ENCODE data around the gene TSSC4.

TSSC4 gene

GRCh38 chr11:2450321-2451041 is 49.9 kb downstream of the TSSC4 start:
- no peaks in the 10 kb centered on the region for H3K9me3 Mint-ChIP-seq
- no peaks in the 10 kb centered on the region for H3K36me3 Mint-ChIP-seq (ENCODE audit: low read depth)
- H3K4me1 Mint-ChIP-seq (ENCODE audit: low read depth): peaks cover 8% of the 10 kb centered on the region
- no peak for DNase-seq (ENCODE audit: low spot score)
- no peak overlapping the region for H3K27ac Mint-ChIP-seq
- peaks cover 8% of the 10 kb centered on the region for H3K27me3 Mint-ChIP-seq (ENCODE audit: low read depth)
- H3K4me3 Mint-ChIP-seq: no peak overlapping the region

- H3K36me3 Mint-ChIP-seq (ENCODE audit: low read depth): no peaks in the 10 kb centered on the region
- no peak overlapping the region for H3K4me3 Mint-ChIP-seq
- no peaks in the 10 kb centered on the region for H3K9me3 Mint-ChIP-seq
- DNase-seq (ENCODE audit: low spot score): no peak
- H3K4me1 Mint-ChIP-seq (ENCODE audit: low read depth): peaks cover 8% of the 10 kb centered on the region
- peaks cover 6% of the 10 kb centered on the region for H3K27me3 Mint-ChIP-seq (ENCODE audit: low read depth)
- H3K27ac Mint-ChIP-seq: no peak overlapping the region
These were observed 50.8 kb downstream of the TSSC4 start for GRCh38 chr11:2451336-2451735.

GRCh38 chr11:2451916-2452315 is 51.4 kb downstream of the TSSC4 start:
- DNase-seq (ENCODE audit: low spot score): no peak
- H3K9me3 Mint-ChIP-seq: no peaks in the 10 kb centered on the region
- no peak overlapping the region for H3K4me3 Mint-ChIP-seq
- H3K36me3 Mint-ChIP-seq (ENCODE audit: low read depth): no peaks in the 10 kb centered on the region
- H3K4me1 Mint-ChIP-seq (ENCODE audit: low read depth): peaks cover 7% of the 10 kb centered on the region
- peaks cover 6% of the 10 kb centered on the region for H3K27me3 Mint-ChIP-seq (ENCODE audit: low read depth)
- no peak overlapping the region for H3K27ac Mint-ChIP-seq

DNA sequence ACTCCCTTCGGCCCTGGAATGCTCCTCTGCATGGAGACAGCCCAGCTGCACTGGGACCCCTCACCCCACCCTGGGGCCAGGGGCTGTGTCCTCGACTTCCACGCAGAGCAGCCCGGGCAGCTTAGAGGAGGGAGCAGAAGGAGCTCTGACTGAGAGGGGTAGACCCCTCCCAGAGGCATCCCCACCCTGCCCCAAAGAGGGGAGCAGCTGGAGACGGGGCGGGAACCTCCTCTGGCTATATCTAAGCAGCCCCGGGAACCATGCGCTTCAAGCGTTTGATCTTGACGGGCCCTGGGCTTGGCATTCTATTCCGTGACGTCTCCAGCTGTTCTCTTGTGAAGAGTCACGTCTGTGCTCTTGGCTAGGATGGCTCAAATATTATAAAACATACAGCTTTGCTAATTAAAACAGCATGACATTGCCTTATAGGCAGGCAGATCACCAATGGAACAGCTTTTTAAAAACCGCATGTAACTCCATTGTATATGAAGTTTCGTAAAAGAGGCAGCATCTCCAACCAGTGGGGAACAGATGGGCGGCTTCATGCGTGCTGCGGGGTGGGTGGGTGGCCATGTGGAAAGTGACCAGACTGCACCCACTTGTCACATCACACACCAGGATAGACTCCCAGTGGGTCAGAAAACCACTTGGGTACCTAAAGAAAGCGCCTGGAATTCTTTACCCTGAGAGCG is 51.9 kb downstream of the TSSC4 start:
- Mint-ChIP-seq H3K4me3 (no peak overlapping the region), H3K9me3 (no peaks in the 10 kb centered on the region), H3K36me3 (ENCODE audit: low read depth) (no peaks in the 10 kb centered on the region), H3K27ac (no peak overlapping the region), H3K4me1 (ENCODE audit: low read depth) (peaks cover 2% of the 10 kb centered on the region), H3K27me3 (ENCODE audit: low read depth) (peaks cover 9% of the 10 kb centered on the region)
- DNase-seq (ENCODE audit: low spot score): no peak

GRCh38 chr11:2453436-2453835 is 52.9 kb downstream of the TSSC4 start:
- H3K4me1 Mint-ChIP-seq (ENCODE audit: low read depth): no peaks in the 10 kb centered on the region
- H3K27ac Mint-ChIP-seq: no peak overlapping the region
- no peaks in the 10 kb centered on the region for H3K36me3 Mint-ChIP-seq (ENCODE audit: low read depth)
- H3K9me3 Mint-ChIP-seq: no peaks in the 10 kb centered on the region
- no peak overlapping the region for H3K4me3 Mint-ChIP-seq
- no peak for DNase-seq (ENCODE audit: low spot score)
- peaks cover 9% of the 10 kb centered on the region for H3K27me3 Mint-ChIP-seq (ENCODE audit: low read depth)
